SK-N-SH (cell line): ENCODE data around the gene THEMIS2. TPM values are rescaled to one million over a fixed set of nuclear protein-coding genes. Genes with fewer than 3 reads are reported as not detected.
"Not testable (repeated sequence)": the region's sequence is repeated elsewhere in the genome, so short reads cannot be mapped to it uniquely, and the experiment has no call there.

Experiments used
- CTCF ChIA-PET: fragments of 300-600, 350-600 bp; formaldehyde crosslinking; extraction: SDS; loops from one replicate; lab custom pipeline; 2021; lab: Yijun Ruan, JAX
- POLR2A ChIA-PET: fragments of 350-600 bp; sonication (Branson Sonifier 250); formaldehyde crosslinking; extraction: SDS; loops from one replicate; lab custom pipeline; 2020; ENCODE audit warnings: antibody characterized with exemption, inconsistent platforms; lab: Yijun Ruan, JAX
- DNase-seq: peaks from one replicate; pipeline ENCODE4 v3.0.0; 2012
- H2AFZ ChIP-seq: fragments of 200-600 bp; sonication (generic); 2 replicates; pipeline ENCODE4 v1.8.1; 2016; ENCODE audit warnings: antibody characterized with exemption, mild to moderate bottlenecking, low read depth
- H3F3A ChIP-seq: fragments of 200-600 bp; sonication (generic); replicated peaks from 2 replicates; pipeline ENCODE3; 2016; ENCODE audit warnings: antibody characterized with exemption, mild to moderate bottlenecking; ENCODE audit not compliant: insufficient read depth
- H3K27ac ChIP-seq, 2 experiments: fragments of 200-500 bp in 1 of 2; fragments of 200-600 bp in 1 of 2; sonication (Bioruptor generic) in 1 of 2; sonication (generic), shearing (Covaris generic) in 1 of 2; 2 replicates each; pipeline versions ENCODE4 v1.5.1 to v1.6.1; 2014 to 2016; ENCODE audit warnings: low read depth in 2 of 2, inconsistent platforms in 1 of 2, low read length in 1 of 2, mild to moderate bottlenecking in 1 of 2, mixed read lengths in 1 of 2
- H3K27me3 ChIP-seq: fragments of 200-600 bp; sonication (generic), shearing (Covaris generic); 2 replicates; pipeline ENCODE4 v1.6.1; 2016; ENCODE audit warnings: mixed run types; ENCODE audit not compliant: insufficient read depth
- H3K36me3 ChIP-seq, 2 experiments: fragments of 200-500 bp in 1 of 2; fragments of 200-600 bp in 1 of 2; sonication (Bioruptor generic) in 1 of 2; sonication (generic) in 1 of 2; replicated peaks in 1 of 2; 2 replicates each; pipeline versions ENCODE3 to v1.5.1; 2014 to 2016; ENCODE audit warnings: low read length in 1 of 2, mild to moderate bottlenecking in 1 of 2; ENCODE audit not compliant: insufficient read depth in 2 of 2, control insufficient read depth in 1 of 2
- H3K4me1 ChIP-seq, 2 experiments: fragments of 200-500 bp in 1 of 2; fragments of 200-600 bp in 1 of 2; sonication (Bioruptor generic) in 1 of 2; sonication (generic), shearing (Covaris generic) in 1 of 2; 2 replicates each; pipeline versions ENCODE4 v1.5.1 to v1.6.1; 2014 to 2016; ENCODE audit warnings: low read depth in 1 of 2, low read length in 1 of 2, mixed run types in 1 of 2; ENCODE audit not compliant: insufficient read depth in 2 of 2, control insufficient read depth in 1 of 2
- H3K4me2 ChIP-seq: fragments of 200-600 bp; sonication (generic), shearing (Covaris generic); 2 replicates; pipeline ENCODE4 v1.6.1; 2017; ENCODE audit warnings: mixed run types
- H3K4me3 ChIP-seq, 2 experiments: fragments of 200-500 bp in 1 of 2; fragments of 200-600 bp in 1 of 2; sonication (Bioruptor generic) in 1 of 2; sonication (generic), shearing (Covaris generic) in 1 of 2; 2 replicates each; pipeline versions ENCODE4 v1.5.1 to v1.8.1; 2014 to 2016; ENCODE audit warnings: low read depth in 2 of 2, inconsistent platforms in 1 of 2, low read length in 1 of 2, mild to moderate bottlenecking in 1 of 2, mixed read lengths in 1 of 2, moderate library complexity in 1 of 2
- H3K79me2 ChIP-seq: fragments of 200-600 bp; sonication (generic); 2 replicates; pipeline ENCODE4 v1.8.1; 2017; ENCODE audit warnings: mild to moderate bottlenecking; ENCODE audit not compliant: insufficient read depth
- H3K9ac ChIP-seq: fragments of 200-600 bp; sonication (generic); 2 replicates; pipeline ENCODE4 v1.6.1; 2017; ENCODE audit warnings: mixed run types
- H3K9me2 ChIP-seq: fragments of 200-600 bp; sonication (generic); 2 replicates; pipeline ENCODE4 v1.6.1; 2017; ENCODE audit warnings: mixed run types
- H3K9me3 ChIP-seq: fragments of 200-600 bp; sonication (generic); 2 replicates; pipeline ENCODE4 v1.6.1; 2017; ENCODE audit warnings: mixed run types, mild to moderate bottlenecking, moderate library complexity
- H4K20me1 ChIP-seq: fragments of 200-600 bp; sonication (generic); 2 replicates; pipeline ENCODE4 v1.6.1; 2017; ENCODE audit warnings: mild to moderate bottlenecking, mixed run types; ENCODE audit not compliant: insufficient read depth
- ELF1 ChIP-seq: IDR thresholded peaks from 2 replicates; pipeline ENCODE4 v1.4.0; 2012
- FOXJ3 ChIP-seq: sonication (generic); formaldehyde crosslinking; IDR thresholded peaks from 2 replicates; pipeline ENCODE4 v1.5.1; 2020; ENCODE audit warnings: mild to moderate bottlenecking, missing genetic modification reagents
- FOXM1 ChIP-seq: IDR thresholded peaks from 2 replicates; pipeline ENCODE4 v1.4.0; 2012; ENCODE audit warnings: low read depth, mild to moderate bottlenecking
- GABPA ChIP-seq: IDR thresholded peaks from 2 replicates; pipeline ENCODE4 v1.4.0; 2012; ENCODE audit warnings: low read depth, mild to moderate bottlenecking
- MAX ChIP-seq: IDR thresholded peaks from 2 replicates; pipeline ENCODE4 v1.4.0; 2012; ENCODE audit warnings: low read depth
- RAD21 ChIP-seq: IDR thresholded peaks from 2 replicates; pipeline ENCODE4 v1.6.1; 2012; ENCODE audit warnings: mild to moderate bottlenecking, low read length
- TAF1 ChIP-seq: IDR thresholded peaks from 2 replicates; pipeline ENCODE4 v1.6.1; 2012; ENCODE audit warnings: low read depth, mild to moderate bottlenecking, low read length, moderate library complexity, borderline replicate concordance
- TEAD4 ChIP-seq: IDR thresholded peaks from 2 replicates; pipeline ENCODE4 v1.4.0; 2012; ENCODE audit warnings: mild to moderate bottlenecking, borderline replicate concordance; ENCODE audit not compliant: insufficient read depth
- ZBTB33 ChIP-seq: IDR thresholded peaks from 2 replicates; pipeline ENCODE4 v1.4.0; 2012; ENCODE audit warnings: low read depth, borderline replicate concordance
- WGBS: methylation state at CpG from one replicate; pipeline ENCODE4 v1.1.6; 2017; ENCODE audit warnings: low lambda C conversion rate; 5-methylcytosine and 5-hydroxymethylcytosine counted together
- polyA plus RNA-seq, 3 experiments: library from polyadenylated mRNA; depleted of rRNA; stranded (reverse); fragments of >200 nt; gene quantifications; 2 replicates each; pipeline ENCODE4 v1.2.3, GENCODE V29; 2012
- TF ChIP-seq, protein P1 (sequence below): fragments of 200-600 bp; sonication (generic); IDR thresholded peaks from 2 replicates; pipeline ENCODE4 v1.6.1; 2017; ENCODE audit warnings: antibody characterized with exemption, mild to moderate bottlenecking, moderate library complexity

THEMIS2 gene
- polyA plus RNA-seq, 1 of the 3 experiments (the other 2 are of a cell fraction): 4.1 TPM

DNA sequence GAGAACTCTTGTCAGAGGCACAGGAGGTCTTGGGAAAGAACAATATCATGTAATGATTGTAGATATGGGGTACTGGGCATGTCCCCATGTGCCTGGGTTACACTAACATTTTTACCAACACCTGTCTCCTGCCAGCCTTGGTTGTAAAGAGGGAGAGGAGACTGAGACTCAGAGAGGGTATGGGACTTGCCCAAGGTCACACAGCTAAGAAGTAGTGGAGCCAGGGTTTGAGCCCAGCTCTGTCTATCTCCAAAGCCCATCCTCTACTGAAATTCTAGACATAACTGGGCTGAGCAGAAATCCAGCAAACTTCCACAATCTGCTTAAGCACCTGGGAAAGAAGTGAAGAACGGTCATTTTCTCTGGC is 2.6 kb upstream of the THEMIS2 start:
- CTCF ChIA-PET: no interaction called here
- no peaks in the 10 kb centered on the region for H3K9me3 ChIP-seq
- WGBS: 100% methylated on average over 1 of the region's 1 CpG

DNA sequence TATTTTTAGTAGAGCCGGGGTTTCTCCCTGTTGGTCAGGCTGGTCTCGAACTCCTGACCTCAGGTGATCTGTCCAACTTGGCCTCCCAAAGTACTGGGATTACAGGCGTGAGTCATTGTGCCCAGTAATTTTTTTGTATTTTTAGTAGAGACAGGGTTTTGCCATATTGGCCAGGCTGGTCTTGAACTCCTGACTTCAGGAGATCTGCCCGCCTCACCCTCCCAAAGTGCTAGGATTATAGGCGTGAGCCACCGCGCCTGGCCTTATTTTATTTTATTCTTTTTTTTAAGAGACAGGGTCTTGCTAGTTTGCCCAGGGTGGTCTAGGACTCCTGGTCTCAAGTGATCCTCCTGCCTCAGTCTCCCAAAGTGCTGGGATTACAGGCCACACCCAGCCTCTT is 1.3 kb upstream of the THEMIS2 start:
- H2AFZ ChIP-seq, H3K27ac ChIP-seq, H3K9ac ChIP-seq, POLR2A ChIA-PET, H3K27me3 ChIP-seq, DNase-seq, H3K4me2 ChIP-seq, H4K20me1 ChIP-seq, H3K36me3 ChIP-seq, H3K9me2 ChIP-seq, H3K9me3 ChIP-seq, H3K4me3 ChIP-seq, H3K79me2 ChIP-seq: not testable (repeated sequence)
- WGBS: 85% methylated on average over 7 of the region's 7 CpGs
- Histone ChIP-seq H3F3A (peaks cover 18% of the 10 kb centered on the region), H3K4me1 (peaks cover 0 to 11% of the 10 kb centered on the region in 2 experiments; a peak in 1 of 4 replicates)
- CTCF ChIA-PET: interaction anchor here (0.8 kb wide), 1 partner anchor 220 kb away, joined by 3 read pairs; no protein-coding TSS in a partner anchor

More for the DNA sequence above, 2.6 kb upstream of the THEMIS2 start:
- POLR2A ChIA-PET: no interaction called here
- DNase-seq: no peak
- no peaks in the 10 kb centered on the region for H3K27me3 ChIP-seq
- no peak overlapping the region for H3K4me2 ChIP-seq
- no peaks in the 10 kb centered on the region for H3K9me2 ChIP-seq
- H3K36me3 ChIP-seq: no peaks in the 10 kb centered on the region
- no peak overlapping the region for H3K27ac ChIP-seq
- H3F3A ChIP-seq: peaks cover 16% of the 10 kb centered on the region
- no peak for TF ChIP-seq RAD21
- TF ChIP-seq TAF1: no peak
- TF ChIP-seq FOXM1: no peak
- no peak for TF ChIP-seq TEAD4
- TF ChIP-seq ZBTB33: no peak
- peaks cover 0 to 8% of the 10 kb centered on the region in 2 experiments; a peak in 1 of 4 replicates for H3K4me1 ChIP-seq
- no peak overlapping the region for H3K9ac ChIP-seq
- no peaks in the 10 kb centered on the region for H3K79me2 ChIP-seq
- H4K20me1 ChIP-seq: no peaks in the 10 kb centered on the region
- H3K4me3 ChIP-seq: no peak overlapping the region
- H2AFZ ChIP-seq: no peak overlapping the region

- Histone ChIP-seq H2AFZ (peak overlapping the region; percentile 98), H4K20me1 (no peaks in the 10 kb centered on the region), H3F3A (peaks cover 18% of the 10 kb centered on the region), H3K27me3 (no peaks in the 10 kb centered on the region), H3K4me3 (peak overlapping the region; percentile 64 to 81), H3K4me2 (peak overlapping the region; percentile 92), H3K9ac (peak overlapping the region; percentile 50), H3K9me3 (no peaks in the 10 kb centered on the region), H3K36me3 (no peaks in the 10 kb centered on the region), H3K9me2 (no peaks in the 10 kb centered on the region), H3K4me1 (peaks cover 0 to 14% of the 10 kb centered on the region in 2 experiments; a peak in 1 of 4 replicates), H3K79me2 (no peaks in the 10 kb centered on the region), H3K27ac (peak overlapping the region in 1 of 2 experiments; percentile 11; a peak in 1 of 4 replicates)
- DNase-seq: peak; percentile 55
- 42% methylated on average over 18 of the region's 38 CpGs for WGBS
- TF ChIP-seq ELF1: no peak
- TF ChIP-seq GABPA: no peak
- no peak for TF ChIP-seq FOXJ3 (CRISPR knock-in tag)
- TF ChIP-seq, protein P1, sequence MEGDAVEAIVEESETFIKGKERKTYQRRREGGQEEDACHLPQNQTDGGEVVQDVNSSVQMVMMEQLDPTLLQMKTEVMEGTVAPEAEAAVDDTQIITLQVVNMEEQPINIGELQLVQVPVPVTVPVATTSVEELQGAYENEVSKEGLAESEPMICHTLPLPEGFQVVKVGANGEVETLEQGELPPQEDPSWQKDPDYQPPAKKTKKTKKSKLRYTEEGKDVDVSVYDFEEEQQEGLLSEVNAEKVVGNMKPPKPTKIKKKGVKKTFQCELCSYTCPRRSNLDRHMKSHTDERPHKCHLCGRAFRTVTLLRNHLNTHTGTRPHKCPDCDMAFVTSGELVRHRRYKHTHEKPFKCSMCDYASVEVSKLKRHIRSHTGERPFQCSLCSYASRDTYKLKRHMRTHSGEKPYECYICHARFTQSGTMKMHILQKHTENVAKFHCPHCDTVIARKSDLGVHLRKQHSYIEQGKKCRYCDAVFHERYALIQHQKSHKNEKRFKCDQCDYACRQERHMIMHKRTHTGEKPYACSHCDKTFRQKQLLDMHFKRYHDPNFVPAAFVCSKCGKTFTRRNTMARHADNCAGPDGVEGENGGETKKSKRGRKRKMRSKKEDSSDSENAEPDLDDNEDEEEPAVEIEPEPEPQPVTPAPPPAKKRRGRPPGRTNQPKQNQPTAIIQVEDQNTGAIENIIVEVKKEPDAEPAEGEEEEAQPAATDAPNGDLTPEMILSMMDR: no peak
- no peak for TF ChIP-seq MAX
- TF ChIP-seq RAD21: peak; percentile 4; the same call in 1 of the 2 replicates
- POLR2A ChIA-PET: interaction anchor here (1.4 kb wide), 1 partner anchor 10 kb away, joined by 5 read pairs; no protein-coding TSS in a partner anchor
- CTCF ChIA-PET: interaction anchor here (1.0 kb wide), 1 partner anchor 16 kb away, joined by 3 read pairs; no protein-coding TSS in a partner anchor
Measured at GRCh38 chr1:27872802-27873551, 633 bp downstream of the THEMIS2 start.
